Skeletal muscle tissue (tissue), 1 donor: ENCODE data around the gene NDUFS4. TPM values are rescaled to one million over a fixed set of nuclear protein-coding genes. Genes with fewer than 3 reads are reported as not detected.

Source experiments
- total RNA-seq: library from RNA; depleted of rRNA; stranded (reverse); fragments of >200 nt; gene quantifications from one replicate; pipeline ENCODE4 v1.2.3, GENCODE V29; 2014

NDUFS4 gene
- total RNA-seq, 1 donor from 2014 or later, result 135 TPM

Other genes starting within 250 kb of the NDUFS4 start
- 24.5 TPM for gene FST, start 80.0 kb upstream of the NDUFS4 start, total RNA-seq